ENCODE results near the gene CITED4.

Gene CITED4

GRCh38 chr1:40837601-40838000 lies 24.6 kb downstream of the CITED4 start:
- H3K9me3 ChIP-seq (ENCODE audit: insufficient read depth, low read length, severe bottlenecking), result no peaks in the 10 kb centered on the region
- no peak overlapping the region for H3K9ac ChIP-seq (ENCODE audit: low read depth, low read length)
- H3K79me2 ChIP-seq (ENCODE audit: insufficient read depth, low read length), result no peaks in the 10 kb centered on the region
- H3K36me3 ChIP-seq (ENCODE audit: insufficient read depth, low read length), result no peaks in the 10 kb centered on the region
- no peak overlapping the region for H3K27ac ChIP-seq (ENCODE audit: low read length)
- no peak overlapping the region for H2AFZ ChIP-seq (ENCODE audit: low read depth, low read length)
- H3K27me3 ChIP-seq (ENCODE audit: insufficient read depth, low read length, poor library complexity), result no peaks in the 10 kb centered on the region
- TF ChIP-seq CTCF (IDR thresholded peaks at IDR 0.05; ENCODE audit: borderline replicate concordance, extremely low read depth, low read length, poor library complexity, severe bottlenecking), result no peak
- TF ChIP-seq EZH2 (IDR thresholded peaks at IDR 0.05; ENCODE audit: borderline replicate concordance, low read depth, low read length, severe bottlenecking), result no peak
- no peak overlapping the region for H3K4me3 ChIP-seq (ENCODE audit: low read depth in 1 of 2, low read length in 2 of 2)
- ATAC-seq (ENCODE audit: insufficient read depth, low read depth), result no peak
- no peak overlapping the region for H3K4me2 ChIP-seq (ENCODE audit: insufficient read depth, low read length)
- no peaks in the 10 kb centered on the region for H4K20me1 ChIP-seq (ENCODE audit: insufficient read depth, low read length)
- no peaks in the 10 kb centered on the region for H3K4me1 ChIP-seq (ENCODE audit: insufficient read depth, low read length)
- no peak for DNase-seq

- Histone ChIP-seq H3K9ac (ENCODE audit: low read depth, low read length) (no peak overlapping the region), H4K20me1 (ENCODE audit: insufficient read depth, low read length) (no peaks in the 10 kb centered on the region; the same call in 1 of the 2 replicates), H3K4me2 (ENCODE audit: insufficient read depth, low read length) (no peak overlapping the region), H3K79me2 (ENCODE audit: insufficient read depth, low read length) (no peaks in the 10 kb centered on the region), H3K27me3 (ENCODE audit: insufficient read depth, low read length, poor library complexity) (no peaks in the 10 kb centered on the region), H2AFZ (ENCODE audit: low read depth, low read length) (no peak overlapping the region), H3K27ac (ENCODE audit: low read length) (no peak overlapping the region), H3K36me3 (ENCODE audit: insufficient read depth, low read length) (no peaks in the 10 kb centered on the region), H3K9me3 (ENCODE audit: insufficient read depth, low read length, severe bottlenecking) (no peaks in the 10 kb centered on the region), H3K4me3 (ENCODE audit: low read depth in 1 of 2, low read length in 2 of 2) (no peak overlapping the region), H3K4me1 (ENCODE audit: insufficient read depth, low read length) (no peaks in the 10 kb centered on the region)
- ATAC-seq (ENCODE audit: insufficient read depth, low read depth), result no peak
- TF ChIP-seq CTCF (IDR thresholded peaks at IDR 0.05; ENCODE audit: borderline replicate concordance, extremely low read depth, low read length, poor library complexity, severe bottlenecking) (no peak), EZH2 (IDR thresholded peaks at IDR 0.05; ENCODE audit: borderline replicate concordance, low read depth, low read length, severe bottlenecking) (no peak)
- no peak for DNase-seq
Observed at GRCh38 chr1:40836283-40836682, 25.9 kb downstream of the CITED4 start.

GRCh38 chr1:40834968-40835545 lies 27.1 kb downstream of the CITED4 start:
- TF ChIP-seq CTCF (IDR thresholded peaks at IDR 0.05; ENCODE audit: borderline replicate concordance, extremely low read depth, low read length, poor library complexity, severe bottlenecking) (no peak), EZH2 (IDR thresholded peaks at IDR 0.05; ENCODE audit: borderline replicate concordance, low read depth, low read length, severe bottlenecking) (no peak)
- Histone ChIP-seq H3K4me1 (ENCODE audit: insufficient read depth, low read length) (no peaks in the 10 kb centered on the region), H3K79me2 (ENCODE audit: insufficient read depth, low read length) (no peaks in the 10 kb centered on the region), H3K4me3 (ENCODE audit: low read depth in 1 of 2, low read length in 2 of 2) (no peak overlapping the region), H2AFZ (ENCODE audit: low read depth, low read length) (no peak overlapping the region), H3K36me3 (ENCODE audit: insufficient read depth, low read length) (no peaks in the 10 kb centered on the region), H3K4me2 (ENCODE audit: insufficient read depth, low read length) (no peak overlapping the region), H3K27me3 (ENCODE audit: insufficient read depth, low read length, poor library complexity) (no peaks in the 10 kb centered on the region), H4K20me1 (ENCODE audit: insufficient read depth, low read length) (no peaks in the 10 kb centered on the region; the same call in 1 of the 2 replicates), H3K9me3 (ENCODE audit: insufficient read depth, low read length, severe bottlenecking) (no peaks in the 10 kb centered on the region), H3K9ac (ENCODE audit: low read depth, low read length) (no peak overlapping the region), H3K27ac (ENCODE audit: low read length) (no peak overlapping the region)
- no peak for DNase-seq
- ATAC-seq (ENCODE audit: insufficient read depth, low read depth), result no peak

Data from DND-41 (cell line).